Stomach (tissue), 9 donors: Measurements from ENCODE around the gene STXBP6. TPM values are rescaled to one million over a fixed set of nuclear protein-coding genes. Genes with fewer than 3 reads are reported as not detected.

ENCODE experiments used
- DNase-seq, 2 donors: peaks; one replicate each; pipeline versions ENCODE4 v3.0.0 to v3.0.0-alpha.2; 2013 to 2019
- H3K27ac ChIP-seq, 5 donors: fragments of 200-600 bp in 4 of 5; sonication (generic) in 4 of 5; one replicate each; pipeline ENCODE4 v1.5.1; 2013 to 2019; ENCODE audit warnings: mild to moderate bottlenecking in 1 of 5, moderate library complexity in 1 of 5
- H3K27me3 ChIP-seq, 3 donors: fragments of 200-600 bp; sonication (generic); one replicate each; pipeline ENCODE4 v1.5.1; 2017 to 2019; ENCODE audit warnings: mixed run types in 1 of 3
- H3K36me3 ChIP-seq, 4 donors: fragments of 200-600 bp; sonication (generic); 1 replicate in 3 of 4; 2 replicates in 1 of 4; pipeline ENCODE4 v1.5.1; 2016 to 2019
- H3K4me1 ChIP-seq, 4 donors: fragments of 200-600 bp; sonication (generic); one replicate each; pipeline ENCODE4 v1.5.1; 2016 to 2019
- H3K4me3 ChIP-seq, 4 donors: fragments of 200-600 bp; sonication (generic) in 3 of 4; one replicate each; pipeline ENCODE4 v1.5.1; 2016 to 2019; ENCODE audit warnings: mild to moderate bottlenecking in 1 of 4
- H3K9me3 ChIP-seq, 4 donors: fragments of 200-600 bp; sonication (generic); one replicate each; pipeline ENCODE4 v1.5.1; 2016 to 2019
- CTCF ChIP-seq, 7 experiments: fragments of 450-650 bp in 4 of 7; fragments of 200-600 bp in 3 of 7; sonication (generic) in 3 of 7; IDR thresholded peaks; one replicate each; pipeline ENCODE4 v1.5.1; 2016 to 2019; ENCODE audit warnings: antibody characterized with exemption in 7 of 7, control low read depth in 2 of 7, mild to moderate bottlenecking in 1 of 7
- EP300 ChIP-seq: sonication (generic); formaldehyde crosslinking; IDR thresholded peaks from one replicate; pipeline ENCODE4 v1.6.1; 2017; ENCODE audit warnings: antibody characterized with exemption
- POLR2A ChIP-seq, 4 donors: fragments of 450-650 bp; IDR thresholded peaks; one replicate each; pipeline ENCODE4 v1.6.1; 2016; ENCODE audit warnings: antibody characterized with exemption in 4 of 4, control low read depth in 2 of 4, mild to moderate bottlenecking in 1 of 4, moderate library complexity in 1 of 4
- POLR2AphosphoS5 ChIP-seq, 3 donors: sonication (generic); formaldehyde crosslinking; IDR thresholded peaks; one replicate each; pipeline ENCODE4 v1.6.1; 2016; ENCODE audit warnings: antibody characterized with exemption in 3 of 3
- whole genome bisulfite sequencing, 5 donors: extraction: QIAGEN DNeasy Blood & Tissue Kit in 3 of 5; methylation state at CpG; one replicate each; pipeline versions ENCODE4 v1.1.5 to v1.1.7; 2013 to 2018; 5-methylcytosine and 5-hydroxymethylcytosine counted together
- intact Hi-C: fragments of 100-400 bp; cut with DNase I; formaldehyde crosslinking; loops from one replicate; pipeline ENCODE4 v1.15.1; 2023; ENCODE audit warnings: low total_unique reads
- polyA plus RNA-seq, 3 donors: library from polyadenylated mRNA; stranded (reverse); fragments of 200-250 nt; gene quantifications; one replicate each; pipeline ENCODE4 v1.2.3, GENCODE V29; 2013
- total RNA-seq, 5 donors: library from RNA; depleted of rRNA; stranded (reverse); fragments of >200 nt; gene quantifications; one replicate each; pipeline versions ENCODE4 v1.1.0 to v1.2.3, GENCODE V29; 2014 to 2016
- donor health status: healthy with polysubstance abuse.
- donor health status: Bipolar disorder and iron deficiency.
- donor health status: healthy.

Gene STXBP6
- total and polyA plus RNA-seq, 8 donors, result 7.4 to 37.1 (median 15.2) TPM

GRCh38 chr14:24875991-24876878 is 173.7 kb downstream of the STXBP6 start:
- Histone ChIP-seq H3K4me3 (no peak overlapping the region), H3K27ac (peak overlapping the region in 2 of 5 donors; percentile 23 to 25), H3K9me3 (no peaks in the 10 kb centered on the region), H3K4me1 (peaks cover 0 to 28% (median 17%) of the 10 kb centered on the region in 4 donors), H3K36me3 (no peaks in the 10 kb centered on the region), H3K27me3 (no peaks in the 10 kb centered on the region)
- DNase-seq, result peak in 1 of 2 donors; percentile 32
- TF ChIP-seq EP300 (no peak), POLR2A (IDR thresholded peaks at IDR 0.05) (peak in 1 of 4 donors; percentile 18), CTCF (IDR thresholded peaks at IDR 0.05) (no peak)
- intact Hi-C loops, result no loop called here
- WGBS, 5 donors, result 47 to 50% (median 49%) methylated on average over 4 of the region's 4 CpGs

GRCh38 chr14:24875203-24875838 is 174.6 kb downstream of the STXBP6 start:
- H3K4me3 ChIP-seq, result no peak overlapping the region
- H3K27me3 ChIP-seq, result no peaks in the 10 kb centered on the region
- TF ChIP-seq POLR2A (IDR thresholded peaks at IDR 0.05) (no peak), POLR2AphosphoS5 (IDR thresholded peaks at IDR 0.05) (no peak), EP300 (no peak), CTCF (IDR thresholded peaks at IDR 0.05) (no peak)
- no peaks in the 10 kb centered on the region for H3K9me3 ChIP-seq
- peaks cover 0 to 20% (median 13%) of the 10 kb centered on the region in 4 donors for H3K4me1 ChIP-seq
- no peaks in the 10 kb centered on the region for H3K36me3 ChIP-seq
- intact Hi-C loops, result no loop called here
- H3K27ac ChIP-seq, result no peak overlapping the region
- 75 to 88% (median 83%) methylated on average over 4 of the region's 4 CpGs for WGBS, 5 donors
- DNase-seq, result peak in 1 of 2 donors; percentile 36

GRCh38 chr14:24874514-24875202 is 175.3 kb downstream of the STXBP6 start:
- TF ChIP-seq CTCF (IDR thresholded peaks at IDR 0.05), result no peak
- no peak for TF ChIP-seq POLR2A (IDR thresholded peaks at IDR 0.05)
- no peak for TF ChIP-seq POLR2AphosphoS5 (IDR thresholded peaks at IDR 0.05)
- no peak for TF ChIP-seq EP300

GRCh38 chr14:24873551-24873950 is 176.4 kb downstream of the STXBP6 start:
- Histone ChIP-seq H3K4me1 (peaks cover 0 to 20% (median 11%) of the 10 kb centered on the region in 4 donors), H3K27me3 (no peaks in the 10 kb centered on the region), H3K27ac (no peak overlapping the region), H3K4me3 (no peak overlapping the region), H3K9me3 (no peaks in the 10 kb centered on the region), H3K36me3 (no peaks in the 10 kb centered on the region)
- DNase-seq, result no peak
- intact Hi-C loops, result no loop called here
- WGBS, 5 donors, result 82 to 90% (median 82%) methylated on average over 5 of the region's 5 CpGs
- TF ChIP-seq CTCF (IDR thresholded peaks at IDR 0.05) (no peak), EP300 (no peak), POLR2AphosphoS5 (IDR thresholded peaks at IDR 0.05) (no peak), POLR2A (IDR thresholded peaks at IDR 0.05) (no peak)

More at GRCh38 chr14:24874514-24875202, 175.3 kb downstream of the STXBP6 start:
- Histone ChIP-seq H3K36me3 (no peaks in the 10 kb centered on the region), H3K4me1 (peaks cover 0 to 20% (median 11%) of the 10 kb centered on the region in 4 donors), H3K4me3 (no peak overlapping the region), H3K9me3 (no peaks in the 10 kb centered on the region), H3K27ac (no peak overlapping the region), H3K27me3 (no peaks in the 10 kb centered on the region)
- peak in 1 of 2 donors; percentile 35 for DNase-seq
- 79 to 90% (median 86%) methylated on average over 8 of the region's 8 CpGs for WGBS, 5 donors
- intact Hi-C loops, result no loop called here
